Activated naive CD8-positive, alpha-beta T cell treated with anti-CD3 and anti-CD28 coated beads, Interleukin-2, amount 10 ng/mL, durations not matched to agents 7 days and 5 days (primary cell): ENCODE results near the gene CTSV. TPM values are rescaled to one million over a fixed set of nuclear protein-coding genes. Genes with fewer than 3 reads are reported as not detected.
"Not testable (repeated sequence)": the region's sequence is repeated elsewhere in the genome, so short reads cannot be mapped to it uniquely, and the experiment has no call there.

Experiments
- ATAC-seq: fragments of 150-1000 bp; cut with Tn5 transposase; one replicate; pipeline ENCODE4 v1.10.0; 2021; ENCODE audit warnings: low read depth, moderate library complexity
- POLR2A ChIA-PET: fragments of 350-600 bp; sonication (Branson Sonifier 250); formaldehyde crosslinking; loops from one replicate; lab custom pipeline; 2021; ENCODE audit warnings: antibody characterized with exemption; lab: Charles Lee
- DNase-seq: peaks from one replicate; pipeline ENCODE4 v3.0.0; 2021
- H3K27ac Mint-ChIP-seq: one replicate; pipeline ENCODE4 v1.8.0; 2022; ENCODE audit warnings: mild to moderate bottlenecking, mixed read lengths
- H3K27me3 Mint-ChIP-seq: one replicate; pipeline ENCODE4 v1.8.0; 2022; ENCODE audit warnings: mild to moderate bottlenecking, moderate library complexity, mixed read lengths
- H3K36me3 Mint-ChIP-seq: one replicate; pipeline ENCODE4 v1.8.0; 2021; ENCODE audit warnings: mild to moderate bottlenecking, mixed read lengths
- H3K4me1 Mint-ChIP-seq: one replicate; pipeline ENCODE4 v1.8.0; 2021; ENCODE audit warnings: mixed read lengths
- H3K4me3 Mint-ChIP-seq: one replicate; pipeline ENCODE4 v1.8.0; 2022; ENCODE audit warnings: mild to moderate bottlenecking, moderate library complexity, mixed read lengths
- H3K9me3 Mint-ChIP-seq: one replicate; pipeline ENCODE4 v1.8.0; 2021; ENCODE audit warnings: mixed read lengths
- total RNA-seq, 2 experiments: library from RNA; stranded (reverse); gene quantifications; one replicate each; pipeline ENCODE4 v1.2.3, GENCODE V29; 2021

Gene CTSV
- total RNA-seq, result under 1 TPM; 0.33 to 0.45 TPM

GRCh38 chr9:97038611-97039513 is at the start of gene CTSV:
Gene CTSV, minus strand, starts transcription at chr9:97039142. Its CDS starts 1,099 bp downstream, at chr9:97038043.
- Mint-ChIP-seq H3K27ac (no peak within 1 kb of the TSS), H3K9me3 (peaks cover 4% of the 10 kb centered on the region), H3K4me3 (peak within 1 kb of the TSS; percentile 87), H3K4me1 (peaks cover 2% of the 10 kb centered on the region), H3K27me3 (peaks cover 57% of the 10 kb centered on the region), H3K36me3 (peaks cover 2% of the 10 kb centered on the region)
- ATAC-seq, result peak; percentile 99
- POLR2A ChIA-PET, result no interaction called here
- peak; percentile 87 for DNase-seq

DNA sequence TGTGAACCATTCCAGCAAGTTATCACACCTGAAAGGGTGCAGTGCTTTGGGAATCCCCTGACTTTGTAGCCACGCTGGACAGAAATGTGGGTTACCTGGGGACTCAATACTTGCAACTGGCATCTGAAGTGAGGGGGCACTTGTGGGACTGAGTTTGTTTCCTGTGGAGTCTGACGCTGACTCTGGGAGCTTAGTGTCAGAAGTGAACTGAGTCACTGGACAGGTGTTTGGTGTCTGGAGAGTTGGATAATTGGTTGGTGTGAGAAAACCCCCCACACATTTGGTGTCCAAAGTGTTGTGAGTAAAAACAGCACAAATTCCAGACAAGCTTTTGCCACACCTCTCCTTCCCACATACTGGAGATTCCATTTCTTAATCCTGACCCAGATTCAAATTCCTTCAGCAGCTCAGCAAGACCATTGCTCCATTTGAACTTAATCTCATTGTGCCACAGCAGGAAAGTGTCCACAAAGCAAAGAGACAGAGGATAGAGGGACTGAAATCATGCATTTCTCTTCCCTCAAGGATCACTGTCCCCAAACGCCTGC is 48.8 kb upstream of the CTSV start:
- H3K4me1 Mint-ChIP-seq, ATAC-seq, H3K27ac Mint-ChIP-seq, POLR2A ChIA-PET, DNase-seq, H3K4me3 Mint-ChIP-seq, H3K36me3 Mint-ChIP-seq, H3K9me3 Mint-ChIP-seq: not testable (repeated sequence)
- peaks cover 39% of the 10 kb centered on the region for H3K27me3 Mint-ChIP-seq

GRCh38 chr9:97084562-97084991 is 45.6 kb upstream of the CTSV start:
- H3K27me3 Mint-ChIP-seq, result peaks cover 50% of the 10 kb centered on the region
- H3K27ac Mint-ChIP-seq, H3K9me3 Mint-ChIP-seq, ATAC-seq, H3K4me3 Mint-ChIP-seq, POLR2A ChIA-PET, H3K4me1 Mint-ChIP-seq, DNase-seq, H3K36me3 Mint-ChIP-seq: not testable (repeated sequence)

- Mint-ChIP-seq H3K4me1 (no peaks in the 10 kb centered on the region), H3K4me3 (no peak overlapping the region), H3K9me3 (no peaks in the 10 kb centered on the region), H3K27me3 (peaks cover 65% of the 10 kb centered on the region), H3K27ac (no peak overlapping the region), H3K36me3 (no peaks in the 10 kb centered on the region)
- no peak for DNase-seq
- no peak for ATAC-seq
- POLR2A ChIA-PET, result no interaction called here
Measured at GRCh38 chr9:97078362-97078761, 39.4 kb upstream of the CTSV start.

GRCh38 chr9:97077452-97078295 is 38.7 kb upstream of the CTSV start:
- Mint-ChIP-seq H3K36me3 (no peaks in the 10 kb centered on the region), H3K27me3 (peaks cover 65% of the 10 kb centered on the region), H3K9me3 (no peaks in the 10 kb centered on the region), H3K4me1 (no peaks in the 10 kb centered on the region), H3K27ac (no peak overlapping the region), H3K4me3 (no peak overlapping the region)
- POLR2A ChIA-PET, result no interaction called here
- DNase-seq, result no peak
- no peak for ATAC-seq

- H3K36me3 Mint-ChIP-seq, POLR2A ChIA-PET, H3K4me3 Mint-ChIP-seq, H3K4me1 Mint-ChIP-seq, DNase-seq, H3K9me3 Mint-ChIP-seq, H3K27ac Mint-ChIP-seq, ATAC-seq: not testable (repeated sequence)
- peaks cover 64% of the 10 kb centered on the region for H3K27me3 Mint-ChIP-seq
Measured at GRCh38 chr9:97076731-97077451, 37.9 kb upstream of the CTSV start.

DNA sequence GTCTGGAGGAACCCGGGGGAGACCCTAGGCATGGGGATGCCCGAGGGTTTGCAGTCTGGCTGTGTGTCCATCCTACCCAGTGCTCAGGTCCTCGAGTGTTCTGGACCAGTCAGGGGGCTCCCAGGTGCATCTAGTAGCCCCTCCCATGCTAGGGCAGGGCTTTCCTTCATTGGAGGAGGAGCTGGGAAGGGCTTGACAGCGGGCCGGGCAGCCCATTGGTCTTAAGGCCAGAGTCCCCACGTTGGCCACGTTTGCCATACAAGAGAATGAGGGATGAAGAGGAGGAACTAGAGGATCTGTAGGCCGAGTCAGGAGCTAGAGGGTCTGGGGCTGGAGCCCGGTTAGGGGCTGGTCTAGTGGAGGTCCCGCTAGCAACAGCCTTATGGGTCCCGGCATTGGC is 37.3 kb upstream of the CTSV start:
- Mint-ChIP-seq H3K36me3 (no peaks in the 10 kb centered on the region), H3K27me3 (peaks cover 59% of the 10 kb centered on the region), H3K27ac (no peak overlapping the region), H3K4me3 (no peak overlapping the region), H3K9me3 (no peaks in the 10 kb centered on the region), H3K4me1 (no peaks in the 10 kb centered on the region)
- no peak for DNase-seq
- ATAC-seq, result no peak
- POLR2A ChIA-PET, result no interaction called here

- ATAC-seq, result no peak
- no peak for DNase-seq
- H3K4me3 Mint-ChIP-seq, result no peak overlapping the region
- H3K36me3 Mint-ChIP-seq, result no peaks in the 10 kb centered on the region
- no peaks in the 10 kb centered on the region for H3K9me3 Mint-ChIP-seq
- no peaks in the 10 kb centered on the region for H3K4me1 Mint-ChIP-seq
- H3K27ac Mint-ChIP-seq, result no peak overlapping the region
- H3K27me3 Mint-ChIP-seq, result peaks cover 51% of the 10 kb centered on the region
- POLR2A ChIA-PET, result no interaction called here
Measured at GRCh38 chr9:97075289-97075985, 36.5 kb upstream of the CTSV start.

- POLR2A ChIA-PET, result no interaction called here
- ATAC-seq, result no peak
- H3K9me3 Mint-ChIP-seq, result no peaks in the 10 kb centered on the region
- no peaks in the 10 kb centered on the region for H3K4me1 Mint-ChIP-seq
- H3K27me3 Mint-ChIP-seq, result peaks cover 41% of the 10 kb centered on the region
- H3K4me3 Mint-ChIP-seq, result no peak overlapping the region
- no peak for DNase-seq
- H3K27ac Mint-ChIP-seq, result no peak overlapping the region
- no peaks in the 10 kb centered on the region for H3K36me3 Mint-ChIP-seq
Measured at GRCh38 chr9:97073506-97073905, 34.6 kb upstream of the CTSV start.

- ATAC-seq, result no peak
- Mint-ChIP-seq H3K9me3 (no peaks in the 10 kb centered on the region), H3K27me3 (peaks cover 34% of the 10 kb centered on the region), H3K4me3 (no peak overlapping the region), H3K36me3 (no peaks in the 10 kb centered on the region), H3K4me1 (no peaks in the 10 kb centered on the region), H3K27ac (no peak overlapping the region)
- no peak for DNase-seq
- POLR2A ChIA-PET, result no interaction called here
Measured at GRCh38 chr9:97072285-97072776, 33.4 kb upstream of the CTSV start.

GRCh38 chr9:97070325-97070724 is 31.4 kb upstream of the CTSV start:
- DNase-seq, H3K9me3 Mint-ChIP-seq, ATAC-seq, H3K36me3 Mint-ChIP-seq, H3K4me3 Mint-ChIP-seq, H3K27ac Mint-ChIP-seq, H3K4me1 Mint-ChIP-seq, POLR2A ChIA-PET: not testable (repeated sequence)
- H3K27me3 Mint-ChIP-seq, result peaks cover 27% of the 10 kb centered on the region

- no peak for ATAC-seq
- H3K4me1 Mint-ChIP-seq, result no peaks in the 10 kb centered on the region
- no peak for DNase-seq
- H3K9me3 Mint-ChIP-seq, result peaks cover 6% of the 10 kb centered on the region
- H3K36me3 Mint-ChIP-seq, result no peaks in the 10 kb centered on the region
- no peak overlapping the region for H3K27ac Mint-ChIP-seq
- peaks cover 10% of the 10 kb centered on the region for H3K27me3 Mint-ChIP-seq
- POLR2A ChIA-PET, result no interaction called here
- no peak overlapping the region for H3K4me3 Mint-ChIP-seq
Measured at GRCh38 chr9:97067490-97067889, 28.5 kb upstream of the CTSV start.
